ENCODE data around the gene SMIM44. TPM values are rescaled to one million over a fixed set of nuclear protein-coding genes. Genes with fewer than 3 reads are reported as not detected.

Gene SMIM44
- total and polyA plus RNA-seq, 9 of the 15 experiments (the other 6 are each of a cell fraction or from before 2014, with no cell fraction given): not detected

- FAIRE-seq (no peak), DNase-seq (ENCODE audit: extremely low read depth in 1 of 4, low spot score in 3 of 4) (peak; percentile 24 to 43 (median 36)), ATAC-seq (no peak)
- Histone ChIP-seq H3K9me1 (ENCODE audit: control insufficient read depth, insufficient read depth, low read length) (no peaks in the 10 kb centered on the region), H3K36me3 (ENCODE audit: control insufficient read depth, insufficient read depth, low read length) (no peaks in the 10 kb centered on the region), H3K4me3 (no peak overlapping the region), H3K79me2 (ENCODE audit: control insufficient read depth, insufficient read depth, low read length) (no peaks in the 10 kb centered on the region), H3K27me3 (ENCODE audit: control insufficient read depth in 2 of 2, insufficient read depth in 2 of 2, low read length in 2 of 2) (peaks cover 21 to 27% of the 10 kb centered on the region in 2 experiments; a peak in 4 of 5 replicates), H4K20me1 (replicated peaks; ENCODE audit: control insufficient read depth, insufficient read depth, low read length) (peaks cover 8% of the 10 kb centered on the region; the same call in 1 of the 2 replicates), H3K27ac (ENCODE audit: extremely low read depth, low read depth, low read length) (no peak overlapping the region), H3K4me2 (ENCODE audit: insufficient read depth, low read length) (0 out of 2 replicates have a peak overlapping the region, but pooled peaks have one; percentile 17), H3K9ac (ENCODE audit: insufficient read depth in 1 of 2, low read depth in 2 of 2, low read length in 2 of 2) (peak overlapping the region in 1 of 2 experiments; percentile 67; a peak in 1 of 4 replicates), H3K9me3 (replicated peaks; ENCODE audit: control insufficient read depth, insufficient read depth, low read depth, low read length) (no peaks in the 10 kb centered on the region), H2AFZ (ENCODE audit: low read depth, low read length) (no peak overlapping the region), H3K4me1 (replicated peaks in 1 of 2; ENCODE audit: control insufficient read depth in 2 of 2, insufficient read depth in 2 of 2, low read length in 2 of 2) (peaks cover 11 to 45% of the 10 kb centered on the region in 2 experiments)
- intact Hi-C loops (cut with micrococcal nuclease) (no loop called here), in situ Hi-C loops (cut with MboI) (no loop called here)
- WGBS (ENCODE audit: insufficient coverage, low coverage, missing lambda C conversion rate): 26% methylated on average over 31 of the region's 38 CpGs
- no TSS peak for BruUV-seq (replicated peaks)
- ChIA-PET CTCF (ENCODE audit: low intra/inter-chr PET ratio) (no interaction called here), POLR2A (no interaction called here)
- peak; percentile 33; the same call in 1 of the 2 replicates for TF ChIP-seq ETV1 (tag; conservative IDR thresholded peaks at IDR 0.05; ENCODE audit: low read depth)
- peak; percentile 59; the same call in 1 of the 2 replicates for TF ChIP-seq SPI1 (IDR thresholded peaks at IDR 0.05; ENCODE audit: borderline replicate concordance, low read depth, low read length)
- no peak for TF ChIP-seq TARDBP (IDR thresholded peaks at IDR 0.05)
- TF ChIP-seq HOMEZ (CRISPR knock-in tag; IDR thresholded peaks at IDR 0.05): no peak
- TF ChIP-seq MYNN (IDR thresholded peaks at IDR 0.05): no peak
- TF ChIP-seq MYNN (CRISPR knock-in tag; IDR thresholded peaks at IDR 0.05): no peak
- TF ChIP-seq ZBTB7A (IDR thresholded peaks at IDR 0.05; ENCODE audit: borderline replicate concordance, control insufficient read depth, low read depth, low read length): 0 out of 2 replicates have a peak, but pooled peaks have one; percentile 35
- TF ChIP-seq E2F6 (IDR thresholded peaks at IDR 0.05; ENCODE audit: borderline replicate concordance in 1 of 2, extremely low read depth in 1 of 2, insufficient read depth in 1 of 2, insufficient read length in 1 of 2, low read depth in 1 of 2, low read length in 1 of 2, poor library complexity in 1 of 2, severe bottlenecking in 1 of 2): peak in 1 of 2 experiments; percentile 61
- peak; percentile 25; the same call in 1 of the 2 replicates for TF ChIP-seq USF1 (CRISPR knock-in tag; IDR thresholded peaks at IDR 0.05)
- no peak for TF ChIP-seq ZNF133 (CRISPR knock-in tag; IDR thresholded peaks at IDR 0.05)
- peak; percentile 20; the same call in 1 of the 2 replicates for TF ChIP-seq L3MBTL2 (IDR thresholded peaks at IDR 0.05)
- TF ChIP-seq CXXC5 (CRISPR knock-in tag; IDR thresholded peaks at IDR 0.05): no peak
- TF ChIP-seq RAD21 (CRISPR knock-in tag; conservative IDR thresholded peaks at IDR 0.05 in 1 of 2, IDR thresholded peaks at IDR 0.05 in 1 of 2): no peak
- TF ChIP-seq CCAR2 (IDR thresholded peaks at IDR 0.05; ENCODE audit: low read depth, low read length): no peak
Observed at GRCh38 chr19:3481241-3482090, 1.8 kb downstream of the SMIM44 start.

Measured in K562 (cell line).